Calu3 (cell line): ENCODE results near the gene NEU4. TPM values are rescaled to one million over a fixed set of nuclear protein-coding genes. Genes with fewer than 3 reads are reported as not detected.
A peak's percentile ranks its signal among the peaks of the same experiment; 100 is the strongest.

ENCODE experiments used
- BruUV-seq: library from RNA; stranded (reverse); fragments of 400-500 nt; replicated peaks from 2 replicates; lab custom pipeline; 2021; lab: Mats Ljungman, UMichigan
- CTCF ChIA-PET: fragments of 300-600 bp; sonication (Branson Sonifier 250); formaldehyde crosslinking; loops from one replicate; lab custom pipeline; 2022; ENCODE audit warnings: antibody characterized with exemption; lab: Charles Lee
- DNase-seq: peaks from one replicate; pipeline ENCODE4 v3.0.0; 2022
- H3K27ac Mint-ChIP-seq: one replicate; pipeline ENCODE4 v1.8.0; 2022; ENCODE audit warnings: mixed read lengths; ENCODE audit not compliant: unreplicated experiment
- H3K27me3 Mint-ChIP-seq: one replicate; pipeline ENCODE4 v1.8.0; 2022; ENCODE audit warnings: mixed read lengths; ENCODE audit not compliant: unreplicated experiment
- H3K36me3 Mint-ChIP-seq: one replicate; pipeline ENCODE4 v1.8.0; 2022; ENCODE audit warnings: mild to moderate bottlenecking, moderate library complexity, mixed read lengths; ENCODE audit not compliant: insufficient read depth, unreplicated experiment
- H3K4me1 Mint-ChIP-seq: one replicate; pipeline ENCODE4 v1.8.0; 2022; ENCODE audit warnings: mild to moderate bottlenecking, low read depth, mixed read lengths; ENCODE audit not compliant: unreplicated experiment
- H3K4me3 Mint-ChIP-seq: one replicate; pipeline ENCODE4 v1.8.0; 2022; ENCODE audit warnings: mild to moderate bottlenecking, low read depth, moderate library complexity, mixed read lengths; ENCODE audit not compliant: unreplicated experiment
- H3K9me3 Mint-ChIP-seq: one replicate; pipeline ENCODE4 v1.8.0; 2022; ENCODE audit warnings: low read depth, mixed read lengths; ENCODE audit not compliant: unreplicated experiment
- CTCF ChIP-seq: fragments of 200-600 bp; IDR thresholded peaks from one replicate; pipeline ENCODE4 v1.8.0; 2022; ENCODE audit warnings: antibody characterized with exemption; ENCODE audit not compliant: unreplicated experiment
- intact Hi-C: fragments of 100-400 bp; cut with micrococcal nuclease; formaldehyde crosslinking; loops from one replicate; pipeline ENCODE4 v1.10.0; 2022; ENCODE audit not compliant: unreplicated experiment
- total RNA-seq: library from RNA; stranded (reverse); gene quantifications from 2 replicates; pipeline ENCODE4 v1.2.3, GENCODE V29; 2022

Gene NEU4
- total RNA-seq, 1 experiment from 2014 or later = 0.14 TPM

GRCh38 chr2:241774419-241775222, 34.4 kb upstream of the NEU4 start:
- H3K36me3 Mint-ChIP-seq = peaks cover 12% of the 10 kb centered on the region
- H3K4me1 Mint-ChIP-seq = peaks cover 9% of the 10 kb centered on the region
- no peak overlapping the region for H3K27ac Mint-ChIP-seq
- no peaks in the 10 kb centered on the region for H3K27me3 Mint-ChIP-seq
- intact Hi-C loops = no loop called here
- DNase-seq = peak; percentile 62
- TF ChIP-seq CTCF = no peak
- no TSS peak for BruUV-seq
- CTCF ChIA-PET = interaction anchor here (1.2 kb wide), 1 partner anchor 10 kb away, joined by 4 read pairs; no protein-coding TSS in a partner anchor
- H3K9me3 Mint-ChIP-seq = no peaks in the 10 kb centered on the region
- peak overlapping the region; percentile 55 for H3K4me3 Mint-ChIP-seq

GRCh38 chr2:241775223-241776177, 33.5 kb upstream of the NEU4 start:
- H3K4me3 Mint-ChIP-seq = no peak overlapping the region
- intact Hi-C loops = no loop called here
- DNase-seq = no peak
- CTCF ChIA-PET = no interaction called here
- no peaks in the 10 kb centered on the region for H3K27me3 Mint-ChIP-seq
- no TSS peak for BruUV-seq
- peaks cover 12% of the 10 kb centered on the region for H3K36me3 Mint-ChIP-seq
- peaks cover 9% of the 10 kb centered on the region for H3K4me1 Mint-ChIP-seq
- H3K27ac Mint-ChIP-seq = no peak overlapping the region
- no peaks in the 10 kb centered on the region for H3K9me3 Mint-ChIP-seq
- no peak for TF ChIP-seq CTCF

- no peaks in the 10 kb centered on the region for H3K9me3 Mint-ChIP-seq
- no peak for DNase-seq
- H3K27me3 Mint-ChIP-seq = no peaks in the 10 kb centered on the region
- no peak for TF ChIP-seq CTCF
- H3K4me3 Mint-ChIP-seq = no peak within 1 kb of the TSS
- BruUV-seq = no TSS peak
- peaks cover 9% of the 10 kb centered on the region for H3K4me1 Mint-ChIP-seq
- H3K36me3 Mint-ChIP-seq = peaks cover 12% of the 10 kb centered on the region
- CTCF ChIA-PET = no interaction called here
- H3K27ac Mint-ChIP-seq = no peak within 1 kb of the TSS
- intact Hi-C loops = no loop called here
Measured at GRCh38 chr2:241776336-241777169, 32.4 kb upstream of the NEU4 start, which contains the start of gene GAL3ST2. GAL3ST2 (plus strand) TSS chr2:241776822; CDS start chr2:241776956, 134 bp downstream.
